ENCODE data around the gene ZBP1.

The ZBP1 gene

GRCh38 chr20:57601211-57601570 lies 19.0 kb downstream of the ZBP1 start:
- TF ChIP-seq CTCF (IDR thresholded peaks at IDR 0.05; ENCODE audit: insufficient read depth, missing control alignments) = no peak
- FAIRE-seq = no peak
- DNase-seq (ENCODE audit: insufficient read length, low spot score) = no peak

- FAIRE-seq = no peak
- DNase-seq (ENCODE audit: insufficient read length, low spot score) = no peak
- no peak for TF ChIP-seq CTCF (IDR thresholded peaks at IDR 0.05; ENCODE audit: insufficient read depth, missing control alignments)
These were observed 19.7 kb downstream of the ZBP1 start for GRCh38 chr20:57600320-57601210.

GRCh38 chr20:57598491-57598890 lies 21.7 kb downstream of the ZBP1 start:
- DNase-seq (ENCODE audit: insufficient read length, low spot score) (no peak), FAIRE-seq (no peak)
- no peak for TF ChIP-seq CTCF (IDR thresholded peaks at IDR 0.05; ENCODE audit: insufficient read depth, missing control alignments)

DNA sequence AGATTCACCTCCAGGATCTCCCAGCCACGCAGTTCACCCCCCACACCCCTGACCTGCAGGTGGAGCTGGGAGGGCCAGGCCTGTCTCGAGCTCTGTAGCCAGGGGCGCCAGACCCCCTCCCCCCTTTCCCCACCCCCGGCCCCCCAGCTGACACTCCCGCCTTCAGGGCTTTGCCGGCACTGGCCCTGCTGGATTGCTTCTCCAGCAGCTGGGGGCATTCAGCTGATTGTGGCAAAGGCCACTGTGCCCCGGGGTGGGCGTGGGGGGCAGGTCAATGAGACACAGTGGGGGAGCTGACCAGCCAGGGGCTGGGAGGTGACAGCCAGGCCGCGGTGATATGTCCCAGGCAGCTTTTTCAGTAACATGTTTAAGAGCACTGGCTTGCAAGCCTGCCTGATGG lies 22.2 kb downstream of the ZBP1 start:
- FAIRE-seq (no peak), DNase-seq (ENCODE audit: insufficient read length, low spot score) (no peak)
- no peak for TF ChIP-seq CTCF (IDR thresholded peaks at IDR 0.05; ENCODE audit: insufficient read depth, missing control alignments)

GRCh38 chr20:57596998-57597939 lies 23.0 kb downstream of the ZBP1 start:
- FAIRE-seq (no peak), DNase-seq (ENCODE audit: insufficient read length, low spot score) (peak; percentile 76)
- peak; percentile 77 for TF ChIP-seq CTCF (IDR thresholded peaks at IDR 0.05; ENCODE audit: insufficient read depth, missing control alignments)

- DNase-seq (ENCODE audit: insufficient read length, low spot score) (no peak), FAIRE-seq (no peak)
- no peak for TF ChIP-seq CTCF (IDR thresholded peaks at IDR 0.05; ENCODE audit: insufficient read depth, missing control alignments)
These were observed 23.9 kb downstream of the ZBP1 start for GRCh38 chr20:57596358-57596757.

All from D721Med (cell line).